ENCODE data around the gene TOMM5. TPM values are rescaled to one million over a fixed set of nuclear protein-coding genes. Genes with fewer than 3 reads are reported as not detected.
A peak's percentile ranks its signal among the peaks of the same experiment; 100 is the strongest.

The TOMM5 gene
- total and polyA plus RNA-seq, 2 of the 4 experiments (the other 2 are of a cell fraction): 159 to 206 TPM

GRCh38 chr9:37550781-37551180 lies 41.6 kb downstream of the TOMM5 start:
- Histone ChIP-seq H2AK5ac (ENCODE audit: low read depth, low read length) (no peak overlapping the region), H3K4me3 (ENCODE audit: insufficient read depth, low read depth, low read length) (no peak overlapping the region), H4K91ac (ENCODE audit: insufficient read depth, low read depth, low read length) (no peak overlapping the region), H3K4ac (ENCODE audit: low read depth, low read length) (no peak overlapping the region), H3K23ac (ENCODE audit: low read depth, low read length) (no peak overlapping the region), H2AK9ac (replicated peaks; ENCODE audit: low read depth, low read length, poor library complexity) (peak overlapping the region; percentile 20), H3K56ac (ENCODE audit: extremely low read depth, insufficient read depth, low read length) (no peak overlapping the region), H3K36me3 (ENCODE audit: control insufficient read depth, insufficient read depth, low read length) (no peaks in the 10 kb centered on the region), H3K9ac (ENCODE audit: low read depth, low read length) (no peak overlapping the region), H2AFZ (replicated peaks; ENCODE audit: low read length, poor library complexity) (no peak overlapping the region), H3K27me3 (ENCODE audit: control insufficient read depth, insufficient read depth, low read length) (no peaks in the 10 kb centered on the region), H2BK20ac (ENCODE audit: low read depth, low read length) (no peak overlapping the region), H3K4me1 (ENCODE audit: control insufficient read depth, insufficient read depth, low read length) (peaks cover 6% of the 10 kb centered on the region), H3K14ac (replicated peaks; ENCODE audit: low read depth, low read length) (no peak overlapping the region), H2BK15ac (ENCODE audit: low read depth, low read length) (no peak overlapping the region), H3K27ac (ENCODE audit: insufficient read depth, low read length) (no peak overlapping the region), H4K20me1 (ENCODE audit: insufficient read depth, low read length) (no peaks in the 10 kb centered on the region; the same call in 1 of the 2 replicates), H3K9me1 (ENCODE audit: insufficient read depth, low read length) (peaks cover 3% of the 10 kb centered on the region; the same call in 1 of the 2 replicates), H3K4me2 (ENCODE audit: low read depth, low read length) (no peak overlapping the region), H3K18ac (ENCODE audit: low read depth, low read length) (no peak overlapping the region), H4K8ac (ENCODE audit: low read depth in 2 of 2, low read length in 2 of 2) (no peak overlapping the region), H3K79me1 (ENCODE audit: low read depth in 1 of 2, low read length in 2 of 2) (peaks cover 5 to 17% of the 10 kb centered on the region in 2 experiments; a peak in 3 of 4 replicates), H4K5ac (ENCODE audit: low read depth, low read length) (no peak overlapping the region), H3K9me3 (ENCODE audit: control insufficient read depth, insufficient read depth, low read length) (no peaks in the 10 kb centered on the region), H2BK120ac (ENCODE audit: low read depth, low read length) (no peak overlapping the region), H2BK5ac (ENCODE audit: low read depth, low read length, poor library complexity, severe bottlenecking) (no peak overlapping the region)
- DNase-seq: peak; percentile 74
- intact Hi-C loops (cut with micrococcal nuclease) (no loop called here), dilution Hi-C loops (cut with HindIII; ENCODE audit: low sequenced_read_pairs, unreplicated experiment) (no loop called here), in situ Hi-C loops (cut with MboI; ENCODE audit: low sequenced_read_pairs) (no loop called here)
- no TSS peak for BruUV-seq (replicated peaks)
- TF ChIP-seq NFE2L2 (IDR thresholded peaks at IDR 0.05; ENCODE audit: low read depth, low read length): no peak
- no peak for TF ChIP-seq RFX5 (IDR thresholded peaks at IDR 0.05; ENCODE audit: low read depth, low read length)
- TF ChIP-seq SMC3 (IDR thresholded peaks at IDR 0.05; ENCODE audit: low read depth, low read length): no peak
- no peak for TF ChIP-seq MAZ (IDR thresholded peaks at IDR 0.05; ENCODE audit: borderline replicate concordance, low read depth, low read length)
- TF ChIP-seq ELK1 (IDR thresholded peaks at IDR 0.05; ENCODE audit: borderline replicate concordance, low read depth, low read length): no peak
- TF ChIP-seq POLR2A (IDR thresholded peaks at IDR 0.05; ENCODE audit: low read depth, low read length): no peak
- no peak for TF ChIP-seq CHD1 (IDR thresholded peaks at IDR 0.05; ENCODE audit: low read depth, low read length)
- no peak for TF ChIP-seq CEBPB (IDR thresholded peaks at IDR 0.05; ENCODE audit: low read depth, low read length)
- no peak for TF ChIP-seq MAFK (IDR thresholded peaks at IDR 0.05; ENCODE audit: low read depth, low read length)
- no peak for TF ChIP-seq CTCF (conservative IDR thresholded peaks at IDR 0.05; ENCODE audit: low read depth, low read length)
- TF ChIP-seq, protein P1, sequence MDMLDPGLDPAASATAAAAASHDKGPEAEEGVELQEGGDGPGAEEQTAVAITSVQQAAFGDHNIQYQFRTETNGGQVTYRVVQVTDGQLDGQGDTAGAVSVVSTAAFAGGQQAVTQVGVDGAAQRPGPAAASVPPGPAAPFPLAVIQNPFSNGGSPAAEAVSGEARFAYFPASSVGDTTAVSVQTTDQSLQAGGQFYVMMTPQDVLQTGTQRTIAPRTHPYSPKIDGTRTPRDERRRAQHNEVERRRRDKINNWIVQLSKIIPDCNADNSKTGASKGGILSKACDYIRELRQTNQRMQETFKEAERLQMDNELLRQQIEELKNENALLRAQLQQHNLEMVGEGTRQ (IDR thresholded peaks at IDR 0.05; ENCODE audit: low read depth, low read length): no peak
- TF ChIP-seq MXI1 (IDR thresholded peaks at IDR 0.05; ENCODE audit: borderline replicate concordance, low read depth, low read length): no peak
- no peak for TF ChIP-seq FOS (IDR thresholded peaks at IDR 0.05; ENCODE audit: low read depth, low read length)
- no peak for TF ChIP-seq RAD21 (IDR thresholded peaks at IDR 0.05; ENCODE audit: low read length)
- TF ChIP-seq BHLHE40 (IDR thresholded peaks at IDR 0.05; ENCODE audit: low read depth, low read length): no peak
- no peak for TF ChIP-seq RCOR1 (IDR thresholded peaks at IDR 0.05; ENCODE audit: insufficient replicate concordance, low read length)
- WGBS, 2 experiments (ENCODE audit: extremely low coverage in 2 of 2, insufficient read length in 1 of 2): 100% methylated on average over 1 of the region's 1 CpG; no CpG with 5 or more reads in 1 of the 2 experiments
- peak; percentile 90 for ATAC-seq (ENCODE audit: low read depth)
- POLR2A ChIA-PET (ENCODE audit: unreplicated experiment): interaction anchor here (0.6 kb wide), 1 partner anchor 330 kb away, joined by 6 read pairs; no protein-coding TSS in a partner anchor
- CTCF ChIA-PET: no interaction called here
